ENCODE results near the gene LRP1B.

The LRP1B gene

DNA sequence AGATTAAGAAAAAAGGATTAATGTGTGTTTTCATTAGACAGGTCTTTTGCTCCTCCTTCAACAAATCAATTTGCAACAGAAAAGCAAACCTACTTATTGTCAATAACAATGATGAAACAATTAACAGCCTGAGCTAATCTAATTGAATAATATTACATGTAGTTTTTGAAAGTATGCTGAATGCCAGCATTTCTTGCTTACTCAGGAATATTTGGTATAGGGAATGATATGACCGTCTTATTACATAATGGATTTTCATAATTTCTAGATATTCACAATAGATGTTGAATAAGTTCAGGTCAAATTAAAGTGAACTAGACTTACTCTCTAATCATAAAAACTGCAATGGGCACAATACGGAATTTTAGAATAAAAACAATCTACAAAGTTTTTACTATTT is 1856.9 kb downstream of the LRP1B start:
- no peak for TF ChIP-seq CTCF (IDR thresholded peaks at IDR 0.05; ENCODE audit: extremely low read depth, missing control alignments)
- no peak for DNase-seq (ENCODE audit: low spot score)

DNA sequence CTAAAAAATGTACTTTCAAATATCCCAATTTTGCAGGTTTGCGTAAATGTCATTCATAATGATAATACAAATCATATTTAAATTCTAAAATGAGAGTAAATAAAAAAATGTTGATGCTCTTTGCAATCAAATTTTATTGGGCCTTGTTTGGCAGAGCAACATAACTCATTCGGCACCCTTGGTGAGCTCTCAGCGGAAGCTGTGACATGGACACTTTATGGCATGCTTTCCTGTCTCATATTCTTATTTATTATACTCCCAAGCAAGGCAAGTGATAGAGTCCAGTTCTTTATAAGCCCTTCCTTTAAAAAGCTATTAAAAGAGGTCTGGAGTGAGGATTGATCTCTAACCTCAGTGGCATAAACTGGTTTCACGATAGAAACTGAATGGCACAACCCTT is 1857.4 kb downstream of the LRP1B start:
- TF ChIP-seq CTCF (IDR thresholded peaks at IDR 0.05; ENCODE audit: extremely low read depth, missing control alignments) = no peak
- DNase-seq (ENCODE audit: low spot score) = no peak

DNA sequence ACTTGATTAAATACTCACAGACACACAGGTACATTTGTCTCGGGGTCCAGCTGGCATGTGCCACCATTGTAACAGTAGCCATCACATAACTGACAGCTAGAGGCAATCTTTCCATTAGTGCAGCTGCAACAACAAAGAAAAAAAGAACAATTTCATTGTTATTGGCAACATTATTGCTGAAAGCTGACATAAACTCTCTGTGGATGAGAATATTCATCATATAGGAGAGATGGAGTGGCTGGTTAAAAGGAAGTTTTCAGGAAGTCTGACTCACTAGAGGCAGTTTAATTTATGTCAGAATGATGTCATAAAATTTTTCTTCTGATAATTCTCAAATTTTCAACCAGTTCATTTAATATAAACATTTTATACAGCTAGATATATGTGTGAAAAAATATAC is 1860.6 kb downstream of the LRP1B start:
- DNase-seq (ENCODE audit: low spot score) = no peak
- no peak for TF ChIP-seq CTCF (IDR thresholded peaks at IDR 0.05; ENCODE audit: extremely low read depth, missing control alignments)

DNA sequence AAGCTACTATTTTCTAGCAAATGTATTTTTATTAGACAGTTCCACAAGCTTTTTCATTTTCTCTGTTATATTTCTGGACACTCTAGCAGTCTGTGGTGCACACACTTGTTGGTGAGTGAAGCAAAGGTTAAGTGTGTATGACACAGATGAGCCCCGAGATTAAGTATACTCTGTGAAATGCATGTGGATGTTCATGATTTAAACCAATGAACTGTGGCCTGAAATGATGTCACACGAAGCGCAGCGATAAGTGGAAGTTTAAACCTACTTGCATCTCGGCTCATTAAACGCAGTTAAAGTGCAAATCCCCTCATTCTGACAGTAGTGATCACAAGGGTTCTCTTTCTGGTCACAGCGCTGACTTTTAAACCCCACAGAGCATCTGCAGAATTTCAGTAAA is 1861.8 kb downstream of the LRP1B start:
- no peak for DNase-seq (ENCODE audit: low spot score)
- no peak for TF ChIP-seq CTCF (IDR thresholded peaks at IDR 0.05; ENCODE audit: extremely low read depth, missing control alignments)

DNA sequence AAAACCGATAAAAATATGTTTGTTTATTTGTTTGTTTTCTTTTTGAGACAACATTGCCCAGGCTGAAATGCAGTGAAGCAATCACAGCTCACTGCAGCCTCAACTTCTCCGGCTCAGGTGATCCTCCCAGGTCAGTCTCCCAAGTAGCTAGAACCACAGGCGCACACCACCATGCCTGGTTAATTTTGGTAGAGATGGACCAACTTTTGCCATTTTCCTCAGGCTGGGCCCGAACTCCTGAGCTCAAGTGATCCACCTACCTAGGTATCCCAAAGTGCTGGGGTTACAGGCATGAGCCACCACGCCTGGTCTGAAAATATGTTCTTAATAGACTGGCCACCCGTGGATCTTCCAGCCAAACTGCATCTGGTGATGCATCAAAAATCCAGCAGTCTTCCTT is 1867.9 kb downstream of the LRP1B start:
- TF ChIP-seq CTCF (IDR thresholded peaks at IDR 0.05; ENCODE audit: extremely low read depth, missing control alignments) = no peak
- no peak for DNase-seq (ENCODE audit: low spot score)

GRCh38 chr2:140257692-140258300 is 1873.0 kb downstream of the LRP1B start:
- TF ChIP-seq CTCF (IDR thresholded peaks at IDR 0.05; ENCODE audit: extremely low read depth, missing control alignments) = no peak
- no peak for DNase-seq (ENCODE audit: low spot score)

DNA sequence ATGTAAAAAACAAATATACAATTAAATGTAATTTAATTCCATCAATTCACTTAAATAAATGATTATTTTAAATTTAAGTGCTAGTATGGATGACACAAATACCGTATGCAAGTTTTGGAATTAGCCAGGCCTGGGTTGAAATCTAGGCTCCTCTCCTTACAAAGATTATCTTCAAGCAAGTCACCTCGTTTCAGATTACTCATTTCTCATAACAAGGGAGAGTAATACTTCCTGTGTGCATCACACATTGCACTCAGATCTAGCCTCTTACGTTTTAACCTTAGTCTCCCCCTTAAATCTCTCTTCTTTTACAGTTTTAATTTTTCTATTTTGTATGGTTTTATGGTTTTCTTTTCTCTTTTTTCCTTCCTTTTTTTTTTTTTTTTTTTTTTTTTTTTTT is 1874.7 kb downstream of the LRP1B start:
- no peak for TF ChIP-seq CTCF (IDR thresholded peaks at IDR 0.05; ENCODE audit: extremely low read depth, missing control alignments)
- no peak for DNase-seq (ENCODE audit: low spot score)

All from GM20000 (cell line).